Liver (tissue), 2 donors: ENCODE results near the gene HAO2.

Experiments used
- REST ChIP-seq: IDR thresholded peaks from 2 replicates; pipeline ENCODE4 v1.6.1; 2016; ENCODE audit warnings: antibody characterized with exemption, mild to moderate bottlenecking
- TF ChIP-seq, protein P1 (sequence below): fragments of 150-350 bp; IDR thresholded peaks from 2 replicates; pipeline ENCODE4 v1.5.1; 2017; ENCODE audit warnings: improper control_type of control experiment, low read depth, low read length; ENCODE audit not compliant: missing input control
- donor health status: healthy.

GRCh38 chr1:119375366-119375765 lies 6.8 kb downstream of the HAO2 start:
- TF ChIP-seq REST = no peak
- TF ChIP-seq, protein P1, sequence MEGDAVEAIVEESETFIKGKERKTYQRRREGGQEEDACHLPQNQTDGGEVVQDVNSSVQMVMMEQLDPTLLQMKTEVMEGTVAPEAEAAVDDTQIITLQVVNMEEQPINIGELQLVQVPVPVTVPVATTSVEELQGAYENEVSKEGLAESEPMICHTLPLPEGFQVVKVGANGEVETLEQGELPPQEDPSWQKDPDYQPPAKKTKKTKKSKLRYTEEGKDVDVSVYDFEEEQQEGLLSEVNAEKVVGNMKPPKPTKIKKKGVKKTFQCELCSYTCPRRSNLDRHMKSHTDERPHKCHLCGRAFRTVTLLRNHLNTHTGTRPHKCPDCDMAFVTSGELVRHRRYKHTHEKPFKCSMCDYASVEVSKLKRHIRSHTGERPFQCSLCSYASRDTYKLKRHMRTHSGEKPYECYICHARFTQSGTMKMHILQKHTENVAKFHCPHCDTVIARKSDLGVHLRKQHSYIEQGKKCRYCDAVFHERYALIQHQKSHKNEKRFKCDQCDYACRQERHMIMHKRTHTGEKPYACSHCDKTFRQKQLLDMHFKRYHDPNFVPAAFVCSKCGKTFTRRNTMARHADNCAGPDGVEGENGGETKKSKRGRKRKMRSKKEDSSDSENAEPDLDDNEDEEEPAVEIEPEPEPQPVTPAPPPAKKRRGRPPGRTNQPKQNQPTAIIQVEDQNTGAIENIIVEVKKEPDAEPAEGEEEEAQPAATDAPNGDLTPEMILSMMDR = no peak
